ENCODE measurements around the gene STAU1. TPM values are rescaled to one million over a fixed set of nuclear protein-coding genes. Genes with fewer than 3 reads are reported as not detected.
"Not testable (repeated sequence)": the region's sequence is repeated elsewhere in the genome, so short reads cannot be mapped to it uniquely, and the experiment has no call there.

Gene STAU1
- total and polyA plus RNA-seq, 5 donors from 2014 or later, result 29.6 to 67.6 (median 39.1) TPM

- peak overlapping the region in 2 of 3 donors; percentile 25 to 63 for H3K27ac Mint-ChIP-seq
- H3K4me1 ChIP-seq (ENCODE audit: control insufficient read depth, insufficient read depth, low read length, poor library complexity, severe bottlenecking); H3K27me3 ChIP-seq (ENCODE audit: control insufficient read depth, insufficient read depth, low read length); H3K4me3 ChIP-seq (ENCODE audit: low read depth, low read length); H3K9me3 Mint-ChIP-seq; H3K9me3 ChIP-seq (ENCODE audit: control insufficient read depth in 2 of 2, low read length in 2 of 2); H3K27me3 Mint-ChIP-seq; DNase-seq; ATAC-seq (ENCODE audit: low read depth in 2 of 2): not testable (repeated sequence)
- peaks cover 61% of the 10 kb centered on the region for H3K36me3 ChIP-seq (ENCODE audit: control insufficient read depth, insufficient read depth, low read length)
- peaks cover 0 to 25% (median 13%) of the 10 kb centered on the region in 4 donors for H3K4me1 Mint-ChIP-seq
- peaks cover 52% of the 10 kb centered on the region for H3K36me3 Mint-ChIP-seq
- peak overlapping the region in 1 of 4 donors; percentile 51 for H3K4me3 Mint-ChIP-seq
- peak overlapping the region; percentile 38 for H3K27ac ChIP-seq (ENCODE audit: insufficient read depth, low read length, poor library complexity, severe bottlenecking)
Measured at GRCh38 chr20:49100292-49100691, 87.8 kb downstream of the STAU1 start.

DNA sequence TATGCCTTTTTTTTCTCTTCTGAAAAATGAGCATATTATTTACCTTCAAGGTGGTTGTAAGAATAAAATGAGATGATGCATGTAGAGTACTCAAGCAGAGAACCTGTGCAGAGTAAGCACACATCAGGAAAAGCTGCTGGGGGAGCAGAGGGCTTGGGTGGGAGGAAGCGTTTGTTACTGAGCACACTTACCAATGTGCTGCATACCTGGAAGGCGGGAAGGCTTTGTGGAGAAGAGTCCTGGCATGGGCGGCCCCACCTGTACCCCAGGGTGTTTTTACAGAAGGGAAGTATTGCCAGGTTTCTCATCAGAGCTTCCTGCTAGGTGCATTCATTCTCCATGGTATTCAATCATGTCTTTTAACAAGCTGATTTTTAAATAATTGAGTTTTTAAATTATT is 89.1 kb downstream of the STAU1 start:
- H3K36me3 Mint-ChIP-seq, result peaks cover 63% of the 10 kb centered on the region
- no peak overlapping the region for H3K27ac Mint-ChIP-seq
- peaks cover 74% of the 10 kb centered on the region for H3K36me3 ChIP-seq (ENCODE audit: control insufficient read depth, insufficient read depth, low read length)

GRCh38 chr20:49098136-49098535 is 90.0 kb downstream of the STAU1 start:
- H3K4me3 ChIP-seq (ENCODE audit: low read depth, low read length), result no peak overlapping the region
- DNase-seq, result no peak
- no peaks in the 10 kb centered on the region for H3K27me3 ChIP-seq (ENCODE audit: control insufficient read depth, insufficient read depth, low read length)
- peaks cover 74% of the 10 kb centered on the region for H3K36me3 ChIP-seq (ENCODE audit: control insufficient read depth, insufficient read depth, low read length)
- H3K4me3 Mint-ChIP-seq, result no peak overlapping the region
- H3K4me1 ChIP-seq (ENCODE audit: control insufficient read depth, insufficient read depth, low read length, poor library complexity, severe bottlenecking), result peaks cover 4% of the 10 kb centered on the region
- peaks cover 59% of the 10 kb centered on the region for H3K36me3 Mint-ChIP-seq
- ATAC-seq (ENCODE audit: low read depth in 2 of 2), result no peak
- peaks cover 0 to 2% (median 0%) of the 10 kb centered on the region in 7 donors for H3K9me3 Mint-ChIP-seq
- H3K27ac Mint-ChIP-seq, result peak overlapping the region in 2 of 3 donors; percentile 25 to 71
- H3K27ac ChIP-seq (ENCODE audit: insufficient read depth, low read length, poor library complexity, severe bottlenecking), result no peak overlapping the region
- H3K9me3 ChIP-seq (ENCODE audit: control insufficient read depth in 2 of 2, low read length in 2 of 2), result no peaks in the 10 kb centered on the region
- H3K4me1 Mint-ChIP-seq, result peaks cover 0 to 20% (median 14%) of the 10 kb centered on the region in 4 donors
- H3K27me3 Mint-ChIP-seq, result no peaks in the 10 kb centered on the region

More for the DNA sequence above, 89.1 kb downstream of the STAU1 start:
- H3K4me3 ChIP-seq (ENCODE audit: low read depth, low read length), result no peak overlapping the region
- Mint-ChIP-seq H3K4me1 (peaks cover 0 to 24% (median 14%) of the 10 kb centered on the region in 4 donors), H3K27me3 (no peaks in the 10 kb centered on the region), H3K4me3 (no peak overlapping the region), H3K9me3 (peaks cover 0 to 2% (median 0%) of the 10 kb centered on the region in 7 donors)
- H3K4me1 ChIP-seq (ENCODE audit: control insufficient read depth, insufficient read depth, low read length, poor library complexity, severe bottlenecking), result peaks cover 4% of the 10 kb centered on the region
- no peaks in the 10 kb centered on the region for H3K27me3 ChIP-seq (ENCODE audit: control insufficient read depth, insufficient read depth, low read length)
- ATAC-seq (ENCODE audit: low read depth in 2 of 2) (no peak), DNase-seq (no peak)
- H3K27ac ChIP-seq (ENCODE audit: insufficient read depth, low read length, poor library complexity, severe bottlenecking), result no peak overlapping the region
- no peaks in the 10 kb centered on the region for H3K9me3 ChIP-seq (ENCODE audit: control insufficient read depth in 2 of 2, low read length in 2 of 2)

- no peak overlapping the region for H3K4me3 ChIP-seq (ENCODE audit: low read depth, low read length)
- H3K9me3 ChIP-seq (ENCODE audit: control insufficient read depth in 2 of 2, low read length in 2 of 2), result no peaks in the 10 kb centered on the region
- Mint-ChIP-seq H3K4me1 (peaks cover 0 to 20% (median 14%) of the 10 kb centered on the region in 4 donors), H3K27ac (peak overlapping the region in 1 of 3 donors; percentile 13), H3K9me3 (peaks cover 0 to 2% (median 0%) of the 10 kb centered on the region in 7 donors), H3K4me3 (no peak overlapping the region), H3K27me3 (no peaks in the 10 kb centered on the region), H3K36me3 (peaks cover 50% of the 10 kb centered on the region)
- DNase-seq (no peak), ATAC-seq (ENCODE audit: low read depth in 2 of 2) (no peak)
- H3K27ac ChIP-seq (ENCODE audit: insufficient read depth, low read length, poor library complexity, severe bottlenecking), result no peak overlapping the region
- H3K4me1 ChIP-seq (ENCODE audit: control insufficient read depth, insufficient read depth, low read length, poor library complexity, severe bottlenecking), result peaks cover 4% of the 10 kb centered on the region
- H3K27me3 ChIP-seq (ENCODE audit: control insufficient read depth, insufficient read depth, low read length), result no peaks in the 10 kb centered on the region
- H3K36me3 ChIP-seq (ENCODE audit: control insufficient read depth, insufficient read depth, low read length), result peaks cover 73% of the 10 kb centered on the region
Measured at GRCh38 chr20:49097159-49097558, 91.0 kb downstream of the STAU1 start.

DNA sequence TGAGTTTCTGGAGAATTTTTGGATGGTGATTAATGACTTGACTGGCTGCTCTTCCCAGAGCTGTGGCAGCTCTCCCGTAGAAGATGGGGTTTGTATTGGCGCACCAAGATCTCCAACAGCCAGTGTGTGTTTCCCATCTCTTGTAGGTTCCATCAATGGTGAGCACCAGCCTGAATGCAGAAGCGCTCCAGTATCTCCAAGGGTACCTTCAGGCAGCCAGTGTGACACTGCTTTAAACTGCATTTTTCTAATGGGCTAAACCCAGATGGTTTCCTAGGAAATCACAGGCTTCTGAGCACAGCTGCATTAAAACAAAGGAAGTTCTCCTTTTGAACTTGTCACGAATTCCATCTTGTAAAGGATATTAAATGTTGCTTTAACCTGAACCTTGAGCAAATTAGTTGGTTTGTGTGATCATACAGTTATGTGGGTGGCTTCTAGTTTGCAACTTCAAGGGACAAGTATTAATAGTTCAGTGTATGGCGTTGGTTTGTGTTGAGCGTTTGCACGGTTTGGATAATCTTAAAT is 91.9 kb downstream of the STAU1 start:
- H3K36me3 Mint-ChIP-seq, result peaks cover 44% of the 10 kb centered on the region
- no peak for ATAC-seq (ENCODE audit: low read depth in 2 of 2)

DNA sequence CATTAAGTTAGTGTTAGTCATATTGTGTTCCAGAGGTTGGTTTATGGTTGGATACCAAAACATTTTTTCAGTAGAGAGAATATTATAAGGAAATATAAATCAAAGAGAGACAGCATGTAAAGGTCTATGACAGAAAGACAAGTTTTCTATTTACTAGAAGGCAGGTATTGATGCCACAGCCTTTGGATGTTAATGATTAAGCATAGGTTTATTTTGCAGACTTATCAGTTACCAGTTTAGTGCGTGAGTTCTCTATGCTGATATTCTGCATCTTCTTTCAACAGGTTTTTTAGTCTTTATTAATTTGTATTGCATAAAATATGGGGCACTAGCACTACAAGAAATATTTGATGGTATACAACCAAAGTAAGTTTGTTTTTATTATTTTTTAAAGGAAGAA is 96.4 kb downstream of the STAU1 start:
- no peaks in the 10 kb centered on the region for H3K27me3 ChIP-seq (ENCODE audit: control insufficient read depth, insufficient read depth, low read length)
- H3K4me1 ChIP-seq (ENCODE audit: control insufficient read depth, insufficient read depth, low read length, poor library complexity, severe bottlenecking), result no peaks in the 10 kb centered on the region
- ATAC-seq (ENCODE audit: low read depth in 2 of 2) (no peak), DNase-seq (no peak)
- peaks cover 95% of the 10 kb centered on the region for H3K36me3 ChIP-seq (ENCODE audit: control insufficient read depth, insufficient read depth, low read length)
- H3K9me3 Mint-ChIP-seq, result no peaks in the 10 kb centered on the region
- H3K9me3 ChIP-seq (ENCODE audit: control insufficient read depth in 2 of 2, low read length in 2 of 2), result no peaks in the 10 kb centered on the region
- no peak overlapping the region for H3K27ac Mint-ChIP-seq
- no peak overlapping the region for H3K4me3 ChIP-seq (ENCODE audit: low read depth, low read length)
- H3K27ac ChIP-seq (ENCODE audit: insufficient read depth, low read length, poor library complexity, severe bottlenecking), result no peak overlapping the region
- H3K36me3 Mint-ChIP-seq, result peaks cover 35% of the 10 kb centered on the region
- no peak overlapping the region for H3K4me3 Mint-ChIP-seq
- no peaks in the 10 kb centered on the region for H3K27me3 Mint-ChIP-seq
- H3K4me1 Mint-ChIP-seq, result peaks cover 0 to 5% (median 1%) of the 10 kb centered on the region in 4 donors

More for the DNA sequence above, 91.9 kb downstream of the STAU1 start:
- Mint-ChIP-seq H3K4me1 (peaks cover 0 to 12% (median 9%) of the 10 kb centered on the region in 4 donors), H3K4me3 (no peak overlapping the region), H3K27me3 (no peaks in the 10 kb centered on the region), H3K27ac (no peak overlapping the region), H3K9me3 (peaks cover 0 to 2% (median 0%) of the 10 kb centered on the region in 7 donors)
- H3K27ac ChIP-seq (ENCODE audit: insufficient read depth, low read length, poor library complexity, severe bottlenecking), result no peak overlapping the region
- H3K27me3 ChIP-seq (ENCODE audit: control insufficient read depth, insufficient read depth, low read length), result no peaks in the 10 kb centered on the region
- no peak overlapping the region for H3K4me3 ChIP-seq (ENCODE audit: low read depth, low read length)
- H3K9me3 ChIP-seq (ENCODE audit: control insufficient read depth in 2 of 2, low read length in 2 of 2), result no peaks in the 10 kb centered on the region
- peaks cover 4% of the 10 kb centered on the region for H3K4me1 ChIP-seq (ENCODE audit: control insufficient read depth, insufficient read depth, low read length, poor library complexity, severe bottlenecking)
- H3K36me3 ChIP-seq (ENCODE audit: control insufficient read depth, insufficient read depth, low read length), result peaks cover 74% of the 10 kb centered on the region
- DNase-seq, result no peak

DNA sequence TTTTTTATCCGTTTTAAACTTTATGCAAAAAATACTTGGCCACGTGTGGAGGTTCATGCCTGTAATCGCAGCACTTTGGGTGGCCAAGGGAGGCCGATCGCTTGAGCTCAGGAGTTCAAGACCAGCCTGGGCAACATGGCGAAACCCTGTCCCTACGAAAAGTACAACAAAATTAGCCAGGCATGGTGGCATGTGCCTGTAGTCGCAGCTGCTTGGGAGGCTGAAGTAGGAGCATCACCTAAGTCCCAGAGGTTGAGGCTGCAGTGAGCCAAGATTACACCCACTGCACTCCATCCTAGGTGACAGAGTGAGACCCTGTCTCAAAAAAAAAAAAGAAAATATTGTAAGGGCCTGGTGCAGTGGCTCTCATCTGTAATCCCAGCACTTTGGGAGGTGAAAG is 97.0 kb downstream of the STAU1 start:
- no peaks in the 10 kb centered on the region for H3K27me3 ChIP-seq (ENCODE audit: control insufficient read depth, insufficient read depth, low read length)
- H3K27ac ChIP-seq (ENCODE audit: insufficient read depth, low read length, poor library complexity, severe bottlenecking), result no peak overlapping the region
- DNase-seq, result no peak
- no peak for ATAC-seq (ENCODE audit: low read depth in 2 of 2)
- H3K9me3 ChIP-seq (ENCODE audit: control insufficient read depth in 2 of 2, low read length in 2 of 2), result no peaks in the 10 kb centered on the region
- H3K4me3 ChIP-seq (ENCODE audit: low read depth, low read length), result no peak overlapping the region
- no peak overlapping the region for H3K4me3 Mint-ChIP-seq
- peaks cover 93% of the 10 kb centered on the region for H3K36me3 ChIP-seq (ENCODE audit: control insufficient read depth, insufficient read depth, low read length)
- no peaks in the 10 kb centered on the region for H3K27me3 Mint-ChIP-seq
- H3K27ac Mint-ChIP-seq, result no peak overlapping the region
- H3K36me3 Mint-ChIP-seq, result peaks cover 33% of the 10 kb centered on the region
- H3K4me1 Mint-ChIP-seq, result peaks cover 0 to 3% (median 1%) of the 10 kb centered on the region in 4 donors
- no peaks in the 10 kb centered on the region for H3K9me3 Mint-ChIP-seq
- H3K4me1 ChIP-seq (ENCODE audit: control insufficient read depth, insufficient read depth, low read length, poor library complexity, severe bottlenecking), result no peaks in the 10 kb centered on the region

- DNase-seq; H3K4me3 Mint-ChIP-seq; H3K27ac Mint-ChIP-seq; H3K4me1 Mint-ChIP-seq; H3K27ac ChIP-seq (ENCODE audit: insufficient read depth, low read length, poor library complexity, severe bottlenecking); H3K9me3 ChIP-seq (ENCODE audit: control insufficient read depth in 2 of 2, low read length in 2 of 2); H3K4me1 ChIP-seq (ENCODE audit: control insufficient read depth, insufficient read depth, low read length, poor library complexity, severe bottlenecking); ATAC-seq (ENCODE audit: low read depth in 2 of 2); H3K27me3 ChIP-seq (ENCODE audit: control insufficient read depth, insufficient read depth, low read length); H3K9me3 Mint-ChIP-seq; H3K4me3 ChIP-seq (ENCODE audit: low read depth, low read length); H3K27me3 Mint-ChIP-seq: not testable (repeated sequence)
- H3K36me3 ChIP-seq (ENCODE audit: control insufficient read depth, insufficient read depth, low read length), result peaks cover 85% of the 10 kb centered on the region
- peaks cover 31% of the 10 kb centered on the region for H3K36me3 Mint-ChIP-seq
Measured at GRCh38 chr20:49082295-49082694, 105.8 kb downstream of the STAU1 start.

Data from CD4-positive, CD25-positive, alpha-beta regulatory T cell (primary cell).